ENCODE data around the gene IL25. TPM values are rescaled to one million over a fixed set of nuclear protein-coding genes. Genes with fewer than 3 reads are reported as not detected.

Gene IL25
- total RNA-seq, 4 donors from 2014 or later, result not detected

DNA sequence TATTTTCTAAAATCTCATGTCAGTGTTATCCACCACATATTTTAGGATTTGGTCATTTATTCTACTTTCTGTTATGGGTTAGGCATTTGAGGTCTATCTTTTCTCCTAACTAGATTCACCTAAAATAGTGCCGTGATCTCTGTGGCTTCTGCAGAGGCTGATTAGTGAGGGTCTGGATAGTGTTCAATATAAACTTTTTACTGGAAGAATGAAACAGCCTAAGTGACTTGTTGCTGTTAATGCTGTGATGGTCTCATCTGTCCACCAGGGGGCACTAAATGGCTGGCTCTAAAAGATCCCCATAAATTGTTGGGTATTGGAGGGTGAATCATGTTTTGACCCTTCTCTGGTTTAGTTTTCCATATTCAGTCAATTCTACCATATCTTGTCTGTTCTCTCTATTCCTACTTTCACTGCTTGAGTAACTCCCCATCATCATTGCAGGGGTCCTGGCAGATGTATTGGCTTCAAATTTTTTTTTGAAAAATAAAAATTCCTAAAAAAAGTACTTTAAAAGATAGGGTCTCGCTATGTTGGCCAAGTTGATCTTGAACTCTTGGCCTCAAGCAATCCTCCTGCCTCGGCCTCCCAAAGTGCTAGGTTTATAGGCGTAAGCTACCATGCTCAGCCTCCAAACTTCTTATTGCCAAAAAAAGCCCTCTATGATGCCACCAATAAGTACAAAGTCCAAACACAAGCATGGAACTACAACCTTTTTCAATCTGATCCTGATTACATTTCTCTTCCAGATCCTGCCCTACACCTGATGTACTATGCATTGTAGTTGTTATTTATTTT is 44.5 kb upstream of the IL25 start:
- Histone ChIP-seq H3K9me3 (no peaks in the 10 kb centered on the region), H3K4me3 (no peak overlapping the region), H3K4me1 (peaks cover 0 to 5% (median 2%) of the 10 kb centered on the region in 4 donors), H3K36me3 (peaks cover 0 to 23% (median 0%) of the 10 kb centered on the region in 3 donors), H3K27ac (no peak overlapping the region), H3K27me3 (no peaks in the 10 kb centered on the region)
- peak in 2 of 3 donors; percentile 60 to 90 for DNase-seq
- TF ChIP-seq, protein P1, sequence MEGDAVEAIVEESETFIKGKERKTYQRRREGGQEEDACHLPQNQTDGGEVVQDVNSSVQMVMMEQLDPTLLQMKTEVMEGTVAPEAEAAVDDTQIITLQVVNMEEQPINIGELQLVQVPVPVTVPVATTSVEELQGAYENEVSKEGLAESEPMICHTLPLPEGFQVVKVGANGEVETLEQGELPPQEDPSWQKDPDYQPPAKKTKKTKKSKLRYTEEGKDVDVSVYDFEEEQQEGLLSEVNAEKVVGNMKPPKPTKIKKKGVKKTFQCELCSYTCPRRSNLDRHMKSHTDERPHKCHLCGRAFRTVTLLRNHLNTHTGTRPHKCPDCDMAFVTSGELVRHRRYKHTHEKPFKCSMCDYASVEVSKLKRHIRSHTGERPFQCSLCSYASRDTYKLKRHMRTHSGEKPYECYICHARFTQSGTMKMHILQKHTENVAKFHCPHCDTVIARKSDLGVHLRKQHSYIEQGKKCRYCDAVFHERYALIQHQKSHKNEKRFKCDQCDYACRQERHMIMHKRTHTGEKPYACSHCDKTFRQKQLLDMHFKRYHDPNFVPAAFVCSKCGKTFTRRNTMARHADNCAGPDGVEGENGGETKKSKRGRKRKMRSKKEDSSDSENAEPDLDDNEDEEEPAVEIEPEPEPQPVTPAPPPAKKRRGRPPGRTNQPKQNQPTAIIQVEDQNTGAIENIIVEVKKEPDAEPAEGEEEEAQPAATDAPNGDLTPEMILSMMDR (IDR thresholded peaks at IDR 0.05), result peak; percentile 82 to 92 (median 88)
- TF ChIP-seq POLR2A (IDR thresholded peaks at IDR 0.05), result no peak

GRCh38 chr14:23335623-23336022 is 37.0 kb upstream of the IL25 start:
- no peaks in the 10 kb centered on the region for H3K36me3 ChIP-seq
- DNase-seq, result no peak
- no peaks in the 10 kb centered on the region for H3K27me3 ChIP-seq
- no peaks in the 10 kb centered on the region for H3K9me3 ChIP-seq
- H3K4me1 ChIP-seq, result no peaks in the 10 kb centered on the region
- no peak overlapping the region for H3K27ac ChIP-seq
- H3K4me3 ChIP-seq, result no peak overlapping the region
- TF ChIP-seq, protein P1 (IDR thresholded peaks at IDR 0.05), result no peak
- TF ChIP-seq POLR2A (IDR thresholded peaks at IDR 0.05), result no peak

- no peak overlapping the region for H3K27ac ChIP-seq
- H3K4me3 ChIP-seq, result no peak overlapping the region
- H3K36me3 ChIP-seq, result no peaks in the 10 kb centered on the region
- H3K4me1 ChIP-seq, result no peaks in the 10 kb centered on the region
- no peak for DNase-seq
- TF ChIP-seq, protein P1 (IDR thresholded peaks at IDR 0.05), result no peak
- TF ChIP-seq POLR2A (IDR thresholded peaks at IDR 0.05), result no peak
- H3K9me3 ChIP-seq, result no peaks in the 10 kb centered on the region
- no peaks in the 10 kb centered on the region for H3K27me3 ChIP-seq
These were observed 32.9 kb upstream of the IL25 start for GRCh38 chr14:23339506-23340268.

DNA sequence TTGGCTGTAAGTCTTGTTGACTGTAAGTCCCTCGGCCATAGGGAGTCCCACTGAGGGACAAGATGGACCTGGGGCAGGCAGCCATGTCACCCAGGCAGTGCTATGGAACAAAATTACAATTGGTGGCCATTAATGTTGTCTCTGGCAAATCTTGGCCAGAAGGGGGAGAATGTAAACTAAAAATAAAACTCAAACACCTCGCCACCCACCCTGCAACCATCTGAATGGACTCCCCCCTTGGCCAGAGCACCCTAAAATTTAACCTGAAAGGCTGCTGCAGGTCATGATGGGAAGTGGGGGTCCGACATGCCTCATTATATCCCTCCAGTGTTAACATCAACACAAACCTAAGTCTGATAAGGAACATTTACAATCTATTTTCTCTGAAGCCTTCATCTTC is 28.1 kb upstream of the IL25 start:
- DNase-seq, result peak in 1 of 3 donors; percentile 14
- Histone ChIP-seq H3K4me3 (no peak overlapping the region), H3K27ac (no peak overlapping the region), H3K4me1 (no peaks in the 10 kb centered on the region), H3K27me3 (no peaks in the 10 kb centered on the region), H3K36me3 (no peaks in the 10 kb centered on the region), H3K9me3 (no peaks in the 10 kb centered on the region)
- no peak for TF ChIP-seq POLR2A (IDR thresholded peaks at IDR 0.05)

- H3K27ac ChIP-seq, result no peak overlapping the region
These were observed 26.5 kb upstream of the IL25 start for GRCh38 chr14:23345987-23346692.

More at GRCh38 chr14:23345987-23346692, 26.5 kb upstream of the IL25 start:
- no peak overlapping the region for H3K4me3 ChIP-seq
- no peaks in the 10 kb centered on the region for H3K36me3 ChIP-seq
- H3K9me3 ChIP-seq, result no peaks in the 10 kb centered on the region
- peak in 1 of 3 donors; percentile 28 for DNase-seq
- H3K27me3 ChIP-seq, result no peaks in the 10 kb centered on the region
- no peak for TF ChIP-seq POLR2A (IDR thresholded peaks at IDR 0.05)
- TF ChIP-seq, protein P1 (IDR thresholded peaks at IDR 0.05), result no peak
- no peaks in the 10 kb centered on the region for H3K4me1 ChIP-seq

Measured in Peyer's patch (tissue), 4 donors.